ENCODE measurements around the gene PER2. TPM values are rescaled to one million over a fixed set of nuclear protein-coding genes. Genes with fewer than 3 reads are reported as not detected.

Gene PER2
- total RNA-seq, 1 donor from 2014 or later: 2.9 TPM

- Mint-ChIP-seq H3K27ac (ENCODE audit: unreplicated experiment) (no peak overlapping the region), H3K9me3 (ENCODE audit: low read depth) (no peaks in the 10 kb centered on the region), H3K36me3 (ENCODE audit: low read depth) (peaks cover 5% of the 10 kb centered on the region), H3K27me3 (ENCODE audit: low read depth) (no peaks in the 10 kb centered on the region), H3K4me1 (ENCODE audit: low read depth) (peaks cover 20% of the 10 kb centered on the region), H3K4me3 (ENCODE audit: unreplicated experiment) (no peak overlapping the region)
- TF ChIP-seq CTCF (IDR thresholded peaks at IDR 0.05): no peak
- DNase-seq (ENCODE audit: low spot score): peak; percentile 71
Measured at GRCh38 chr2:238227587-238228032, 60.8 kb downstream of the PER2 start.

DNA sequence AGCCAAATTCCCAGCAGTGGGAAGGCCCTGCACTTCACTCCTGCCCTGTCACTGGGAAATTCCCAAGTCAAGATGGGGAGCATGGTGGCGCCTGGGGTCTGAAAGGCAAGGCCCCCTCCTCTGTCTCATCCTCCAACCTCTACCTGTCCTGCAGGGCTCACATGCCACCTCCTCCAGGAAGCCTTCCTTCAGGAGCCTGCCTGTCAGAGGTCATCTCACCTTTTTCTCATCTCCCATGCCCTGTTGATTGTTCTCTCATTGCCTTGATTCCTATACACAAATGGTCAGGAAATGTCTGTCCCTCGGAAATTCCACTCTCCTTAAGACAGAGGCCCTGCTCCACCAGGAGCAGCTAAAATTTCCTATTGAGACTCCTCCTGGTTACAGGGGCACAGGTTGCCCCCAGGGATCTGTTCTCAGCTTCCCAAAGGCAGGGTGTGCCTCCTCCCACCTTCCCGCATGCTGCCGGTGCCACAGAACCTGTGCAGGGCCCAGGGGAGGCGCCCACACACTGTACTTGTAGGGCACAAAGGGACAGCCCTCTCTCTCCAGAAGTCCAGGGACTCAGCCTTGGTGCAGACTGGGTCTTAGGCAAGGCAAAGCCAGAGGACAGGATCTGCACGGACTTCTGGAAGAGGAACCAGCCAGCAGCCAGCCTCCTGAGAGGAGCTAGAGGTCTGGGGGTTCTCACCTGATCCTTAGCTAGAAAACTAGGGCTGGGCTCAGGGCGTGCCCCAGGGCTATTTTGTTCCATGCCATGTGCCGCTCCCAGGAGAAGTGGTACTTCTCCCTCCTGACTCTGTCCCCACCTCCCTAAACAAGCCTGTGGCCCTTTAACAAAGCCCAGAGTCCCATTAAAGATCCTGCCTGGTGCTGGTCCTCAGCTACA lies 61.5 kb downstream of the PER2 start:
- H3K36me3 Mint-ChIP-seq (ENCODE audit: low read depth): peaks cover 5% of the 10 kb centered on the region
- no peaks in the 10 kb centered on the region for H3K27me3 Mint-ChIP-seq (ENCODE audit: low read depth)
- TF ChIP-seq CTCF (IDR thresholded peaks at IDR 0.05): no peak
- no peak overlapping the region for H3K27ac Mint-ChIP-seq (ENCODE audit: unreplicated experiment)
- no peak overlapping the region for H3K4me3 Mint-ChIP-seq (ENCODE audit: unreplicated experiment)
- H3K9me3 Mint-ChIP-seq (ENCODE audit: low read depth): no peaks in the 10 kb centered on the region
- no peak for DNase-seq (ENCODE audit: low spot score)
- peaks cover 19% of the 10 kb centered on the region for H3K4me1 Mint-ChIP-seq (ENCODE audit: low read depth)

- peaks cover 12% of the 10 kb centered on the region for H3K4me1 Mint-ChIP-seq (ENCODE audit: low read depth)
- no peaks in the 10 kb centered on the region for H3K9me3 Mint-ChIP-seq (ENCODE audit: low read depth)
- H3K27me3 Mint-ChIP-seq (ENCODE audit: low read depth): no peaks in the 10 kb centered on the region
- H3K36me3 Mint-ChIP-seq (ENCODE audit: low read depth): peaks cover 5% of the 10 kb centered on the region
- no peak for TF ChIP-seq CTCF (IDR thresholded peaks at IDR 0.05)
- no peak overlapping the region for H3K27ac Mint-ChIP-seq (ENCODE audit: unreplicated experiment)
- no peak overlapping the region for H3K4me3 Mint-ChIP-seq (ENCODE audit: unreplicated experiment)
- no peak for DNase-seq (ENCODE audit: low spot score)
Measured at GRCh38 chr2:238225911-238226697, 62.3 kb downstream of the PER2 start.

DNA sequence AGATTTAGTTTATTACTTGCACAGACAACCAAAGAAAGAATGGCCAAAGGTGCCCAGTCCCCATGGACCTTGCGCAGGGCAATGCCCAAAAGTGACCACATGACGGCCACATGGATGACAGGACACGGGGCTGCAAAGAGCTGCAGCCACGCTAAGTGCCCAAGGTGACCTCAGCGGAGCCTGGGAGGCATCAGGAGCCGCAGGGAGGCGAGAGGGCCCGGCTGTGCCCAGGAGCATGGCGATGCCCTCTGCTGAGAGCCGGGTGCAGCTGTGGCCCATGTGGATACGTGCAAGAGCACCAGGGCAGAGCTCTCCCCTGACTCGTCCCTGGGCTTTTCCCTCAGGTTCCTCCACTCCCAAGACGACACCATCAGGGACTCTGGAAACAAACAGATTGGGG lies 63.3 kb downstream of the PER2 start:
- no peak for TF ChIP-seq CTCF (IDR thresholded peaks at IDR 0.05)
- Mint-ChIP-seq H3K27me3 (ENCODE audit: low read depth) (no peaks in the 10 kb centered on the region), H3K27ac (ENCODE audit: unreplicated experiment) (no peak overlapping the region), H3K4me3 (ENCODE audit: unreplicated experiment) (no peak overlapping the region), H3K36me3 (ENCODE audit: low read depth) (peaks cover 5% of the 10 kb centered on the region), H3K4me1 (ENCODE audit: low read depth) (peaks cover 3% of the 10 kb centered on the region), H3K9me3 (ENCODE audit: low read depth) (no peaks in the 10 kb centered on the region)
- DNase-seq (ENCODE audit: low spot score): no peak

- no peaks in the 10 kb centered on the region for H3K9me3 Mint-ChIP-seq (ENCODE audit: low read depth)
- peaks cover 3% of the 10 kb centered on the region for H3K4me1 Mint-ChIP-seq (ENCODE audit: low read depth)
- H3K4me3 Mint-ChIP-seq (ENCODE audit: unreplicated experiment): no peak overlapping the region
- DNase-seq (ENCODE audit: low spot score): no peak
- no peaks in the 10 kb centered on the region for H3K27me3 Mint-ChIP-seq (ENCODE audit: low read depth)
- no peak for TF ChIP-seq CTCF (IDR thresholded peaks at IDR 0.05)
- H3K27ac Mint-ChIP-seq (ENCODE audit: unreplicated experiment): no peak overlapping the region
- peaks cover 5% of the 10 kb centered on the region for H3K36me3 Mint-ChIP-seq (ENCODE audit: low read depth)
Measured at GRCh38 chr2:238224356-238225035, 63.9 kb downstream of the PER2 start.
